Activated CD4-positive, CD25-positive, alpha-beta regulatory T cell treated with anti-CD3 and anti-CD28 coated beads, Interleukin-2, amount 50 U/mL, for 72 hours (primary cell): ENCODE data around the gene SLC38A8.

ENCODE experiments used
- DNase-seq: peaks from one replicate; pipeline ENCODE4 v3.0.0; 2021

The SLC38A8 gene

GRCh38 chr16:83967838-83968305, 74.7 kb downstream of the SLC38A8 start, which contains the start of gene NECAB2:
NECAB2 (plus strand) TSS chr16:83968244; CDS start chr16:83968649, 405 bp downstream.
- peak; percentile 42 for DNase-seq

- DNase-seq: no peak
Observed at GRCh38 chr16:83967091-83967490, 75.5 kb downstream of the SLC38A8 start.

- no peak for DNase-seq
Observed at GRCh38 chr16:83966153-83966696, 76.4 kb downstream of the SLC38A8 start.

- no peak for DNase-seq
Observed at GRCh38 chr16:83965444-83966152, 77.0 kb downstream of the SLC38A8 start.

GRCh38 chr16:83964684-83965443, 77.7 kb downstream of the SLC38A8 start:
- DNase-seq: no peak

GRCh38 chr16:83963277-83964119, 79.1 kb downstream of the SLC38A8 start:
- DNase-seq: no peak

- DNase-seq: no peak
Observed at GRCh38 chr16:83961591-83961990, 81.0 kb downstream of the SLC38A8 start.

- DNase-seq: no peak
Observed at GRCh38 chr16:83960521-83961249, 81.9 kb downstream of the SLC38A8 start.
